ENCODE measurements around the gene NTPCR.
"Not testable (repeated sequence)": the region's sequence is repeated elsewhere in the genome, so short reads cannot be mapped to it uniquely, and the experiment has no call there.

NTPCR gene, protein sequence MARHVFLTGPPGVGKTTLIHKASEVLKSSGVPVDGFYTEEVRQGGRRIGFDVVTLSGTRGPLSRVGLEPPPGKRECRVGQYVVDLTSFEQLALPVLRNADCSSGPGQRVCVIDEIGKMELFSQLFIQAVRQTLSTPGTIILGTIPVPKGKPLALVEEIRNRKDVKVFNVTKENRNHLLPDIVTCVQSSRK

DNA sequence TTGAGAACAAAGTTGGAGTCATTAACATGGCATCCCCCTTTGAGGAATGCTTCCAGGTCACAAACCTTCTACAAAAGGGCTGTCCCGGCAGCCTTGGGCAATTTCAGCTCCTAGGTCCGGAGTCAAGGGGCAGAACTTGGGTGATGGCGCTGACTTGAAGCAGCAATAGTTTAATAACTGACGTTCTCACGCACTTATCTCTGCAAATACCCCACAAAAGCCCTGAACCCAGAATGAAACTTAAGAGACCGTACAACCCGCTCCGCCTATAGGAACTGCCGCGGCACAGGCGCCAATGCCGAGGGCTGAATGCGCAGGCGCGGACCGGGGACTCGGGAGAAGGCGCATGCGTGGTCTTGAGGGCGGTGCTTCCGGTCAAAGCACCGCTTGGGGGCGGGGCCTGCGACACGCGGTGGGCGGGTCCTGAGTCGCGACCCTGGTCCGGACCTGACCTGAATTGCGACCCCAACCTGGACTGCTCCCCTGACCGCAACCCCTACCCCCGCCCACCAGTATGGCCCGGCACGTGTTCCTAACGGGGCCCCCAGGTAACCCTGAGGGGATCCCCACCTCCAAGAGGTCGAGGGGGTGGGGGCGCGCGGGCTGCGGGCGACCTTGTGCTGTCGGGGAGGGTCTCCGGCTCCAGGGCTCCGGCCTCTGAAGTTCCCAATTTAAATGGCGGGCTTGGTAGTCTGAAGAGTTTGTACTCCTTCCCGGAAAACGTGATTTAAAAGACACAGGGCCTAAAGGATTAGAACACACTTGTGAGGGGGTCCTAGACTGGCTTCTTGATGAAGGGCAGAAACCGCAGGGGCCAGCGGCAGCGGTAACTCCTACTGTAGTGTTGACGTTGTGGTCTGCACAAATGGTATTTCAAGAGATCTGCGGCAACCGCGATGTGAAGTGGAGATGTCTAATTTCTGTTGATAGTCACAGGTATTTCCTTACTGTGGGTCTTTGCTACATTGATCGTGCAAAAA, at the start of gene NTPCR:
NTPCR (plus strand) TSS at position 415 of the 980 bp plus-strand sequence; CDS start at position 515, 100 bp downstream.
- DNase-seq: peak; percentile 94

DNA sequence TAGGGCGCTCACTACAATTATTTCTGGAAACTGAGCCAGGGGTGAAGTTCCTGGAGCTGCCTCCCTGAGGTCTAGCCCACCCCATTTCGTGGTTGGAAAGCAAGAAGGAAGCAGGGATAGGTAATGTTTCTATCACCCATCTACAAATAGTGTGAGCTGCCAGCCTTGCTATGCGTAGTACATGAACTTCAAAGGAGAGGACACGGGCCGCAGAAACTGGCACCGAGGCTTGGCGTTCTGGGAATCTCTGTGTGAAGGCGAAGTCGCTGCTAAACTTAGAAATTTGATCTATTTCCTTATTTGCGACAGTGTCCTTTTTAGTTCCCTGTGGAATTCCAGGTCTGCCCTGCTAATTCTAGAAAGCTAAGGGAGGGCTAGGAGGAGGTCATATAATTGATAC, 49.6 kb upstream of the NTPCR start:
- no peak for DNase-seq

DNA sequence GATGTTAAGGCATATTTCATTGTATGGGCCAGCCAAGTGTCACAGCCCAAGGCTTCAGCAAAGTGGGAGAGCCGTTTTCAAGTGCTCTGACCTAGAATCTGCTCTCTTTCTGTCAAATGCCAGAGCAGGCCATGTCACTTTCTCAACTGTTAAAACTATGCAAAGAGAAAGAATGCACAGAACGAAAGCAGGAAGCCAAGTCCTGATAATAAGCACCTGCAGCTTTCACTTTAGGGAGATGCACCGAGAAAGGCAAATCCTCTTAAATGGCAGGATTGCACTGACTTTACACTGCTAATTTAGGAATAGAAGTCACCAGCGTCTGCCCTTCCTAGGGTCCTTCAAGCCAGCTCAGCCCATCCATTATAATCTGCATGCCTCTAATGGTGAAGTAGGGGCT, 49.2 kb upstream of the NTPCR start:
- no peak for DNase-seq

DNA sequence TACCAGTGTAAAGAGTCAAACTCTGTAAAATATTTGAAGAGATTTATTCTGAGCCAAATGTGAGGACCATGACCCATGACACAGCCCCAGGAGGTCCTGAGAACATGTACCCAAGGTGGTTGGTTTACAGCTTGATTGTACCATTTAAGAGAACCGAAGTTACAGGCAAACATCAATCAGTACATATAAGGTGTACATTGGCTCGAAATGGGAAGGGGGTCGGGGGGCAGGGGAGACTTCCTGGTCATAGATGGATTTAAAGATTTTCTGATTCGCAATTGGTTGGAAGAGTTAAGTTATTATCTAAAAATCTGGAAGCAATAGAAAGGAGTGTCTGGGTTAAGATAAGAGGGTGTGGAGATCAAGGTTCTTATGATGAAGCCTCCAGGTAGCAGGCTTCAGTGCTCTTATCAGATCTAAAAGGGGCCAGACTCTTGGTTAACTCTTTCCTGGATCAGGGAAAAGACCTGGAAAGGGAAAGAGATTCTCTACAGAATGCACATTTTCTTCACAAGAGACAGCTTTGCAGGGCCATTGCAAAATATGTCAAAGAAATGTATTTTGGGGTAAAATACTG, 47.5 kb upstream of the NTPCR start:
- DNase-seq: no peak

DNA sequence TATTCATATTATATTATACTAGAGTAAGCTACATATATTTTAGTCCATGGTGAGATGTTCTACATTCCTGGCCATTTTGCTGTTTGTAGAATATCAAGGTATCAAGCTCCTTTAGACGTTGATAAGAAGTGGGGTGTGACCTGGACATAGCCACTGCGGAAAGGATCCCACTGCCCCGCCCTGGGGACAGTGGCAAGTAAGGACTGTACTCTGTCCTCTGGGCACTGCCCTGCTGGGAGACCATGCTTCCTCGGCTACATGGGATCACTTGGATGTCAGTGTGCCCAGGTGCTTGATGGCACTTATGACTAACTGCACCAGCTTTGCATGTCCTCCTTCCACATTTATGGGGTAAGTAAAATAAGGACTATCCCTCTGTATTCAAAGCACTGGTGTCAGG, 46.3 kb upstream of the NTPCR start:
- DNase-seq: no peak

DNA sequence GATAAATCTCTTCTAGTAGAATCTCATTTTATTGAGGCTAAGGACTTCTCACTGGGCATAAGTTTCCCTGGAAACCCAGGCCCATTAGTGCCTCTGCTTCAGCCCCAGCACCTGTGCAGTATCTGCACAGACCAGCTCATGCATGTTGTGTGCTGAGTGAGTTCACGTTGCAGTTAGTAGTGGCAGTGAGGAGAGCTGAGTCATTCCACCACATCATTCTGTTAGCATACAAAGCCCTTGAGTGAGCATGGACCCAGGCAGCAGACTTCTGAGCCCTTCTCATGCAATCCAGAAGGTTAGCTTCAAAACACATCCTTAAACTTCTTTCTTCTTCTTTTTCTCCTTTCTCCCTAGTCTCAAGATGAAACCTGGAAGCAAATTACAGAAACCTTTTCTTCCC, 45.8 kb upstream of the NTPCR start:
- DNase-seq: no peak

DNA sequence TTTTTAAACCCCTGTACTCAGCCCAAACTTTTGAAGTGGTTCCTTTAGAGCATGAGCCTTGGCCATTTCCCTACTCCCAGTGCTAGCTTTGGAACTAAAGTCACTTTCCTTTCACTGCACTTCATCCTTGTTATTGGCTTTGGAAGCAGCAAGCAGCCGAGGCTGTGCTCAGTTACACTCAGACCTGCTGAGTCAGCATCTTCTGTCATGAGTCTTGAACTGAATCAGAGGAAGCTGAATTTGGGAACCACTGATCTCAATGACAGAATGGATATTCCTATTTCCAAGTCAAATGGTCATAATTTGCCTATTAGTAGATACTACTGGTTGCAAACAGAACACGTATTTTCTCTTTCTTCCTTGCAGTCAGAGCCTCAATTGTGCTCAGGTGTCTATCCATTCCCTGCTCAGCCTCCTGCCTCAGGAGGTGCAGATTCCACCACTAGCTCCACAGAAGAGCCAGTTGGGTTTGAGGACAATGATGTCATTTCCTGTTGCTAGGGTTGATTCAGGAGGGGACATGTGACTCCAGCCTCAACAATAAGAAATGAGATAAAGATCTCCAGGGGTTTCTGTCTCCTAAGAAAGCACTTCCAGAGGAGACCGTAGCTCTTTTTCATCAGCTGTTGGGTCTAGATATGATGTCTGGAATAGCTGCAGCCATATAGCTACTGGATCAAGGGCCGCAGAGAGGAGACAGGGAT, 44.9 kb upstream of the NTPCR start:
- DNase-seq: no peak

DNA sequence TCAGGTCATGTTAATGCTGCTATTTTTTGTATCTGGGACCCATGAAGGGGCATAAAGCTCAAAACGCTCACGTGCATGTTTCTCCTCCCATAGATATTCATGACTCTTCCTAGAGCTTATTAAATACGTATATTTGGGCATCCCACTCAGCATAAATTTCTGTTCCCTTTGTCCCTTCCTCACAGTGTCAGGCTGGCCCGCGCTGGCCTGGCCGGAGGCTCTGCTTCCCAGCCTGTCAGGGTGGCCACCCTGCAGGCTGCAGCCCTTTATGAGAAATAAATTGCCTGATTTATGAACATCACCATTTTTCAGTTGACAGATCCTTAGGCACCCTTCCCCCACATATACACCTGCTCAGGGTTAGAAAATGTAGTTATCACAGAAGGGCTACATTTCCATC, 44.0 kb upstream of the NTPCR start:
- no peak for DNase-seq

DNA sequence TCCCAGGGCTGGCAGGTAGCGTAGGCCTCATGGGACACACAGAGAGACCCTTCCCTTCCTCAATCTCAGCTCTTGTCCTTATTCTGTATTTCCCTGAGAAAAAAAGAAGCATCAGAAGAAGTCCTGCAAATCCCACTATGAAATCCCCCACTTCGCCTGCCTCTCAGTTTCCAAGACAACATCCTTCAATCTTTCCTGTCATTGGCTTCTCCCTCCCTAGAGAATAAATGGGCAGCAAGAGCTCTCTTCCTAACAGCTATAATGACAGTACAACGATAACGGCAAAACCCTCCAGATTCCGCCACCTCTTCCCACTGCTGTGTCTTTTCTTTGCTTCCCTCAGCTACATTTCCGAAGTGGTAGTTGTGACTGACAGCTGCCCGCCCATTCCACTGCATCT, 41.6 kb upstream of the NTPCR start:
- DNase-seq: no peak

DNA sequence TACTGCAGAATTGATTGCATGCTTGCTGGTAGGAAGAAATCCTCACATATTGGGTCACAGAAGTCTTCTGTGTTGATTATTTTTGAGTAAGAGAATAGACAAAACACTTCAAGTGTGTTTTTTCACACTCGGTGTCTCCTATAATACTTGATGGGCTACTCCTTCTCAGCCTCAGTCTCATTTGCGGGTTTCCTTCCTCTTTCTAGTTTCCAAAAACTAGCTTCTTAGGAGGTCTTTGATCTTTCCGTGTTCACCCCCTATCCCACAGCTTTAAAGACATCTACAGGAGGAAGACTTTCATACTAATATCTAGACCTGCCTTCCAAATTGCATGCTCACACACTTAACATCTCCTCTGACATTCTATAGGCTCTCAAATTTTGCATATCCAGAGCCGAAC, 40.7 kb upstream of the NTPCR start:
- no peak for DNase-seq

DNA sequence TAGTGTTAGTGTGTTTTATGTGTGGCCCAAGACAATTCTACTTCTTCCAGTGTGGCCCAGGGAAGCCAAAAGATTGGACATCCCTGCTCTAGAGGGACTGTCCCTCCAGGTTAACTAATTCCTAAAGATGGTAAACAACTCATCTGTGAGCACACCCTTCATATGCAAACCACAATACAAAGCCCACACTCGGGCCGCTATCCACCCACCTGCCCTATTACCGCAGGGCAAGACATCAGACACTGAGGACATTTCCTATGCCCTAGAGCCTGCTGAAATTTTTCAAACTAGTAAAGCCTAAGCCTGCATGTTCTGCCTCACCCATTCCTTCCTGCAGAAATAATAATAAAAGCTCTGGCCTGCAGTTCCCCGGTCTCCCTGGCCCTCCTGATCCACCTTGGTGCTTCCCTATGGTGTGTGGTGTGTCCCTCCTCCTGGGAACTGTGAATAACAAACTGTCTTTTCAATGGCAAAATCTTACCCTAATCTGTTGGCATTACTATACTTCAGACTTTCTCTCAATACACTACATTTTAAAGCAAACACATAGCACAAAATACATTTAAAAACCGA, 39.3 kb upstream of the NTPCR start:
- DNase-seq: no peak

DNA sequence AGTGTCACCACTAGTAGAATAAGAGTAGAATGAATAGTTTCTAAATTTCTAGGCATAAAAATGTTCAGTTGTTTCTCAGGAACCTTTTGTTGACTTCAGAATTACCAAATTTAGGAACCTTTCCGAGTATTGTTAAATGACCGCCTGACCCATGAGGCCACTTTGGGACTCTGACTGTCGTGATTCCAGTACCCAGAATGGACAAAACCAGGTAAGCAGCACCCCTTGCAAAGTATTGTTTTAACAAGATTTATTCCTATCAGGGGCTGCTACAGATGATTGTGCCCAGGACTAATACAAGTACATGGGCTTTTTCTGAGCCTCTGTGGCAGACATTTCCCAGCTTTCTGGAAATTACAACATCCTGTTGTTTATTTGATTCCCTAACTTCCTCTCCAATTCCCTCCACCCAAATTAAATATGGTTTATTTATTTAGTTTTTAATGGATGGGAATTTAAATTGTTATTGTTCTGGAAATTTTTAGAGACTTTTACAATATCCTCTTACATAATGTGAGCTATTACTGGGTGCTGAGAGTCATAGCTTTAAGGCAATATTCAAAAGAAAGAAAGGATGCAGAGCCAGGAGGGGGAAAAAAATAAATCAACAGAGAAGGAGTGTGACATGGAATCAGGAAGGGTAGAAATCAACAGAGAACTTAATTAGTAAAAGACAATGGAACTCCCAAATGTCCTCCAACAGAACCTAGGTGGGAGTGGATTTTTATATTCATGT, 37.4 kb upstream of the NTPCR start:
- DNase-seq: no peak

DNA sequence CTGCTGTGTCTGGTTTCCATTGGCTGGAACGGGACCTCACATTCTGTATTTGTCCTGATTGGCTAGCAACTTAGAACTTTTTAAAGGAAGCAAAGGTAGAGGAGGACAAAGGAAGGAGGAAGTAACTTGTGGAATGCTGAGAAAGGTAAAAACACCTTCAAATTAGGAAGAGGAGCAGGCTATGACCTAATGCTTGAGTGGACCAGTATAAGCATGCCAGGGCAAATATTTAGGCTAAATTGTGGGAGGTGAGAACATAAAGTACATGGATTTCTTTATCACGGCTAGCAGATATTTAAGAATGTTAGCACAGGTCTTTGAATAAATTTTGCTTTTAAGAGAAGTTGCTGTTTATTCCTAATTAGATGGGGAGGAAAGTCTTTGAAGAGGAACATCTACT, 36.1 kb upstream of the NTPCR start:
- DNase-seq: not testable (repeated sequence)

DNA sequence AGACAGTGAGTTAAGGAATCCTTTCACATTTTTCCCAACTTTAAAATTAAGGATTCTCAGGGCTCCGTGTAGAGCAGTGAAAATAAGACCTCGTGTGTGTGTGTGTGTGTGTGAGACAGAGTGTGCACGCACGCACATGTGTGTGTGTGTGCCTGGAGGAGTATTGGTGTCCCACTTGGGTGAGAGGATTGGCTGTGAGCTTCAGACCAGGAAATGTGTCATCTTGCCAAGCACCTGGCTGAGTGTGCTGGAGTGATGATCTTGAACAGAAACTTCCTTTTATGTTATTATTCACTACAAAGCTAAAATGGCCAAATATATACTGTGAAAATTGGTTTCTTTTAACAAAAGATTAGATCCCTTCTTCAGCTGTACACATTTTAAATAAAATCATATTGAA, 35.2 kb upstream of the NTPCR start:
- DNase-seq: no peak

DNA sequence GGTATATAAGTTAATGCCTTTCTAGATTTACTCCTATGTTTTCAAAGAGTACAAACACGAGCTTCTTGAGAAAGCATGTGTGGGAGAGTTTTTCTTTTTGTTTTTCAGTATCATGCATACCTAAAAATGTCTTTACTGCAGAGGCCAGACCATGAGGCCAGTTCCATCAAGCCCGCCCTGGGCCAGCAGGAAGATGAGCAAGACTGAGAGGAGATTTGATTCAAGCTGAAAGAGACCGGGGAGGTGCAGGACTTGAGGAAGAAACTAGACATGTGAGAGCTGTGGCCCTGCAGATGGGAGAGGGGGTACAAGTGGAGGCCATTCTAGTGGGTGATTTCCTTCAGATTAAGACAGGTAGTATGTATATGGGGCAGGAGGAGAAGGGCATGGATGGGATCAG, 33.4 kb upstream of the NTPCR start:
- no peak for DNase-seq

DNA sequence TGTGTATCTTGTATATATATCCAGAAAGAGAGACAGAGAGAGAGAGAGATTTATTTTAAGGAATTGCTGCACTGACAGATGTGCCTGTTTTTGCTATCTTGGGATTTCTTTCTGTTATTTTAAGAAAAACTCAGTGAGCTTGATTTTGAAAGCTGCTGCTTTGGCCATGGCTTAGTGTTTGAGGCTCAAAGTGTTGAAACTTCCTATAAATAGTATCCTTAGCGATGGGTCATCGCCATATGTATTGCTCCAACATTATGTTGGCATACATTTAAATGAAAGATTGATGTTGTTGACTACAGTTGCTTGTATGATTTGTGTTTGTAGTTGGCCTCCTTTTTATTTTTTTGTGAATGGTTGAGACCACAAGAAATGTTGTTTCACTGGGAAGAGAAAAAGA, 29.0 kb upstream of the NTPCR start:
- no peak for DNase-seq

DNA sequence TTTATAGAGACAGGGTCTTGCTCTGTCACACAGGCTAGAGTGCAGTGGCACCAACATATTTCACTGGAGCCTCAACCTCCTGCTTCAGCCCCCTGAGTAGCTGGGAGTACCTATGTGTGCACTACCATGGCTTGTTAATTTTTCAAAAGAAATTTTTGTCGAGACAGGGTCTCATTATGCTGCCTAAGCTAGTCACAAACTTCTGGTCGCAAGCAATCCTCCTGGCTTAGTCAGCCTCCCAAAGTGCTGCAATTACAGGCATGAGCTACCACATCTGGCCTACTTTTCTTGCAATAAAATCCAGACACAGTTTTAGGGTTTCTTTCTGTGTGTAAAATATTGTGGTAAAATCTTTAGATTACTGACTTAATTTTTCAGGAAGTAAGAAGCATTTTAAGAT, 27.9 kb upstream of the NTPCR start:
- no peak for DNase-seq

DNA sequence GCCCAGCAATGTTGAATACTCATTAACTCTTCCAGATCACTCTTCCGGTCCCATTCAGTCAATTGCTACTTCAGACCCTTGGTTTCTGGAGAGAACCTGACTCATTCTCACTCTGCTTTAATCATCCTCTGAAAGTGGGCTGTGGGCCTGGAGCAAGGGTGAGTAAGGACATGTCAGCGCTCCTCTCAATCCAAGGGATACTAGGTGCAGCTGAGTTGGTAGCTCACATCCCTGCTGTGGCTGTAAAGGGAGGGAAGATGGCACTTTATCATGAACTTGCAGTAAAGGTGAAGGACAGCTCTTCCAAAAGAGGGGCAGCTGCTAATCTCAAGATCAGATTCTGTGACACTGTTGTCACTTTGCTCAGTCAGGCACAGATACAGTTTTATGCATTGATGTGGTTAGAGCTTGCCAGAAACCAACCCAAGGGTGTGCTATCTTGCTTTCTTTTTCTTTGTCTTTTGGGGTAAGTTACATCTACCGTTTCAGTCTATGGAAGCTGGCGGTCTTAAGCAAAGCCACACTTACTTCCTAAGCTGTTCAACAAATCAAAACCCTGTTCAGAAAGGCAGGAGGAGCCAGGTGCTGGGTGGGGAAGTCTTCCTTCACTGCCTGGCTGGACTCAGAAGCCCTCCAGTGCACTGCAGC, 26.5 kb upstream of the NTPCR start:
- no peak for DNase-seq

DNA sequence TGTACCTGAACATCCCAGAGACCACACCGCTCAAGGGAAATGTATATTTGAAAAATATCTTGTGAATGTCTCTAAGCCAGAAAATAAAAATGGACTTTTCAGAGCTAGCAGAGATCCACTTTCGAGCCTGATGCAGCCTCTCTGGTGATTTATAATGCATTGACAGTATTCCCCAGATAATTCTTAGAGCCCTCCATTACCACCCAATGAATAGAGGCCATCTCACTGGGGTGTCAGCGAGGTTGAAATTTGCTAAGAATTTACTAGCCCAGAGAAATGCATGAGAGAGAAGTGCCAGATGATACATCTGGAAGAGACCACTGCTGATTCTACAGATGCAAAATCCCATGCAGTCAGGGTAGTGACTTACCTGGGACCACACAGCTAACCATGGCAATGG, 25.5 kb upstream of the NTPCR start:
- no peak for DNase-seq

DNA sequence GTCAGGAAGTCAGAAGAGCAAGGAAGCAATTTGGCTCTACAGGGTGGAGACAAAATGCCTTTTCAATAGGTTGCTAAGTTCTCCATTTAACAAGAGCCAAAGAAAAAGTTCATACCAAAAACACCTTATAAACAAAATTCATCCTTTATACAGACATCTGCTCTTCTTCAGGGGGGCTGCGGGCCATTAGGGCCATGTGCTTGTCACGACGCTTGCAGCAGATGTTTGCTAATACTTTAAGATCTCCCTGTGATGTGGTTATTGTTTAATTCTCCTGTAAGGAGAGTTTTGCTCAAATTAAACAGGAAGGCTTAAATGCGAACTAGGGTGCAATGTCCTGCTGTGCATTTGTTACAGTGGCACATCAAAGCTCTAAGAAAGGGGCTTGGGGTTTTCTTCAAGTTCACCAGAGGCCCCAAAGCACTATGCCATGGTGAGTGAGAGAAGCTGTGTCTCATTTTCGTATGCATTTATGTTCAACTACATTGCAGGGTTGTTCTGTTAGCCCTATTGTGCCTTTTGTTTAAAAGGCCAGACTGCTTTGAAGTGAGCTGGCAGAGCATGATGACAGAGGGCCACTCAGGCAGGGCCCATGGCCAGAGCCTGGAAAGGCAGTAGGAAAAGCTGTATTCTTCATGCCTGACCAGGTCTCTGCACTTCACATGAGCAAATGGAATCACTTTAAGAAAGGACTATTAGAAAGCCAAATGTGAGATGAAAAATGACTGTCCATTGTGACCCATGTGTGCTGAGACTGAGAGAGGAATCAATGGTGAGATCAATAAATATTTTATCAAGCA, 24.8 kb upstream of the NTPCR start:
- DNase-seq: no peak

DNA sequence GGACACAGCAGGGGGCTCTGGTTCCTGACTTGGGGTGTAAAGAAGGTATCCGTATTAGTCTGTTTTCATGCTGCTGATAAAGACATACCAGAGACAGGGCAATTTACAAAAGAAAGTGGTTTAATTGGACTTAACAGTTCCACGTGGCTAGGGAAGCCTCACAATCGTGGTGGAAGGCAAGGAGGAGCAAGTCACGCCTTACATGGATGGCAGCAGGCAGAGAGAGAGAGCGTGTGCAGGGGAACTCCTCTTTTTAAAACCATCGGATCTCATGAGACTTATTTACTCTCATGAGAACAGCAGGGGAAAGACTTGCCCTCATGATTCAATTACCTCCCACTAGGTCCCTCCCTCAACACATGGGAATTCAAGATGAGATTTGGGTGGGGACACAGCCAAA, 23.2 kb upstream of the NTPCR start:
- DNase-seq: not testable (repeated sequence)

All from NCI-H774 (cell line).